AG20443 (cell line): ENCODE measurements around the gene KAZN.

Source experiments
- DNase-seq: peaks from one replicate; pipeline ENCODE4 v3.0.0; 2012; ENCODE audit warnings: low spot score, mixed read lengths

The KAZN gene

GRCh38 chr1:14937288-14937949 is 338.9 kb downstream of the KAZN start:
- DNase-seq: no peak

GRCh38 chr1:14939527-14940284 is 341.2 kb downstream of the KAZN start:
- peak; percentile 74 for DNase-seq

GRCh38 chr1:14940285-14940870 is 341.9 kb downstream of the KAZN start:
- DNase-seq: no peak

GRCh38 chr1:14941864-14942263 is 343.4 kb downstream of the KAZN start:
- peak; percentile 52 for DNase-seq

- DNase-seq: no peak
Observed at GRCh38 chr1:14944471-14944985, 346.0 kb downstream of the KAZN start.

GRCh38 chr1:14945132-14946010 is 346.9 kb downstream of the KAZN start:
- peak; percentile 87 for DNase-seq

GRCh38 chr1:14946011-14946359 is 347.5 kb downstream of the KAZN start:
- DNase-seq: no peak

GRCh38 chr1:14946684-14947238 is 348.3 kb downstream of the KAZN start:
- peak; percentile 67 for DNase-seq

- DNase-seq: no peak
Observed at GRCh38 chr1:14947421-14947820, 348.9 kb downstream of the KAZN start.

- no peak for DNase-seq
Observed at GRCh38 chr1:14948112-14948652, 349.7 kb downstream of the KAZN start.

- DNase-seq: no peak
Observed at GRCh38 chr1:14949270-14949835, 350.9 kb downstream of the KAZN start.

- DNase-seq: no peak
Observed at GRCh38 chr1:14949836-14950713, 351.6 kb downstream of the KAZN start.

- no peak for DNase-seq
Observed at GRCh38 chr1:14951766-14952165, 353.3 kb downstream of the KAZN start.

- DNase-seq: peak; percentile 28
Observed at GRCh38 chr1:14952626-14953314, 354.3 kb downstream of the KAZN start.

GRCh38 chr1:14954210-14954609 is 355.7 kb downstream of the KAZN start:
- peak; percentile 51 for DNase-seq

- DNase-seq: no peak
Observed at GRCh38 chr1:14954930-14955329, 356.4 kb downstream of the KAZN start.

GRCh38 chr1:14955402-14955801 is 356.9 kb downstream of the KAZN start:
- no peak for DNase-seq

GRCh38 chr1:14955976-14956375 is 357.5 kb downstream of the KAZN start:
- DNase-seq: no peak

- no peak for DNase-seq
Observed at GRCh38 chr1:14956579-14957195, 358.2 kb downstream of the KAZN start.
